Astrocyte (in vitro differentiated cells and primary cell): ENCODE data around the gene LST1.

ENCODE experiments used
- EZH2 ChIP-seq: IDR thresholded peaks from 2 replicates; pipeline ENCODE4 v1.6.1; 2012; ENCODE audit warnings: mild to moderate bottlenecking, low read length, inconsistent platforms; ENCODE audit not compliant: insufficient read depth
- TF ChIP-seq, protein P1 (sequence below): IDR thresholded peaks from 2 replicates; pipeline ENCODE4 v1.5.1; 2011; ENCODE audit warnings: low read depth, mild to moderate bottlenecking, inconsistent platforms, low read length, moderate library complexity; ENCODE audit not compliant: insufficient read depth

DNA sequence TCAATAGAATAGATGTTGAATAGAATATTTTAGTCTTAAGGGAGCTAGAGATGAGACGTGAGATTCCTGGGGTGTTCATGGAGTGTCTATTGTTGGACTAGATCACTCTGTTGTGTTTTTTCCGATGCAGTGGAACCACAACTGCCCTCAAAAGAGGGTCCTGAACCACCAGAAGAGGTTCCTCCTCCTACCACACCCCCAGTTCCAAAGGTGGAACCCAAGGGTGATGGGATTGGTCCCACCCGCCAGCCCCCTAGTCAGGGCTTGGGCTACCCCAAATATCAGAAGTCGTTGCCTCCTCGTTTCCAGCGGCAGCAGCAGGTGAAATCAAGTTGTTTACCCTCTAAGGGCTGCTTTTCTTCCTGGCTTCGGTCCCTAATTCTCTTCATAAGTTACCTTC, 42.9 kb downstream of the LST1 start:
- TF ChIP-seq, protein P1, sequence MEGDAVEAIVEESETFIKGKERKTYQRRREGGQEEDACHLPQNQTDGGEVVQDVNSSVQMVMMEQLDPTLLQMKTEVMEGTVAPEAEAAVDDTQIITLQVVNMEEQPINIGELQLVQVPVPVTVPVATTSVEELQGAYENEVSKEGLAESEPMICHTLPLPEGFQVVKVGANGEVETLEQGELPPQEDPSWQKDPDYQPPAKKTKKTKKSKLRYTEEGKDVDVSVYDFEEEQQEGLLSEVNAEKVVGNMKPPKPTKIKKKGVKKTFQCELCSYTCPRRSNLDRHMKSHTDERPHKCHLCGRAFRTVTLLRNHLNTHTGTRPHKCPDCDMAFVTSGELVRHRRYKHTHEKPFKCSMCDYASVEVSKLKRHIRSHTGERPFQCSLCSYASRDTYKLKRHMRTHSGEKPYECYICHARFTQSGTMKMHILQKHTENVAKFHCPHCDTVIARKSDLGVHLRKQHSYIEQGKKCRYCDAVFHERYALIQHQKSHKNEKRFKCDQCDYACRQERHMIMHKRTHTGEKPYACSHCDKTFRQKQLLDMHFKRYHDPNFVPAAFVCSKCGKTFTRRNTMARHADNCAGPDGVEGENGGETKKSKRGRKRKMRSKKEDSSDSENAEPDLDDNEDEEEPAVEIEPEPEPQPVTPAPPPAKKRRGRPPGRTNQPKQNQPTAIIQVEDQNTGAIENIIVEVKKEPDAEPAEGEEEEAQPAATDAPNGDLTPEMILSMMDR: no peak
- TF ChIP-seq EZH2: no peak
